KOPT-K1 (cell line): ENCODE data around the gene ABCA7.

Source experiments
- H3K27ac ChIP-seq: fragments of 200-600 bp; sonication (generic); 2 replicates; pipeline ENCODE4 v1.5.1; 2016; ENCODE audit warnings: antibody characterized with exemption, mild to moderate bottlenecking, low read depth, low read length; ENCODE audit not compliant: poor library complexity, severe bottlenecking
- H3K36me3 ChIP-seq: fragments of 200-600 bp; sonication (generic); 2 replicates; pipeline ENCODE4 v1.5.1; 2017; ENCODE audit warnings: antibody characterized with exemption, mild to moderate bottlenecking, low read length, moderate library complexity; ENCODE audit not compliant: insufficient read depth
- H3K9me3 ChIP-seq: fragments of 200-600 bp; sonication (generic); 2 replicates; pipeline ENCODE4 v1.5.1; 2017; ENCODE audit warnings: antibody characterized with exemption, low read length, mild to moderate bottlenecking; ENCODE audit not compliant: insufficient read depth, poor library complexity, severe bottlenecking

ABCA7 gene

DNA sequence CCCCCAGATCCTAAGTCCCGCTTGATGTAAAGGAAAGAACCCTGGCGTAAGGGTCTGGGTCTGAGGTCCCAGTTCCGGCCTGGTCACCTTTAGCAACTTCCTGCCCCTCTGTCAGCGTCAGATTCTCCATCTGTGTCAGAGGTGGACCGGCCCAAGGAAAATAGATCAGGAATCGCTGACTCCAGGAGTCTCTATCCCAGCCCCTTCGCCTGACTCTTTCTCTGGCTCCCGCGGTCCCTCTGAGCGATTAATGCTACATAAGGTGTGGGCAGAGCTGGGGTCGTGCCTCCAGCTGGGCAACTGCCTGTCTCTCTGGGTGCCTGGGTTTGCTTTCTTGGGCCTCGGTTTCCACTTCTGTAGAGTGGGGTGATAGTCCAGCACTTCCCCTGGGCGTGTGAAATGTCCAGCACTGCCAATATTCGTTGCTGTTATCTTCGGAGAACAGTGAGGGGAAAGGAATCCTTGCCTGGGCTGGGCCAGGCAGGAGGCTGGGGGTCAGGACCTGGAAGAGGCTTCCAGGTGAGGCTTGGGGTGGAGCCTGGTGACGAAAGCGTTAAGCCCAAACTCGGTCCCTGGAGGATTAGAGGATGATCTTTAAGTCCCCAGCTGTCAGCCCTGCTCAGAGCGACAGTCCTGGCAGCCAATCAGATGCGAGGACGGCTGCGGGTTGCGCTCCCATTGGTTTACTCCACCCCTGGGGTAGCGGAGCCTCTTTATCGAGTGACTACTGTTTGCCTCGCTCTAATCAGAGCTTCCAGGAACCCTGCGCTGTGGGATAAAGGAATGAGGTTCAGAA, 767 bp downstream of the ABCA7 start:
- Histone ChIP-seq H3K36me3 (no peaks in the 10 kb centered on the region; the same call in 1 of the 2 replicates), H3K27ac (peak overlapping the region; percentile 53), H3K9me3 (no peaks in the 10 kb centered on the region)

DNA sequence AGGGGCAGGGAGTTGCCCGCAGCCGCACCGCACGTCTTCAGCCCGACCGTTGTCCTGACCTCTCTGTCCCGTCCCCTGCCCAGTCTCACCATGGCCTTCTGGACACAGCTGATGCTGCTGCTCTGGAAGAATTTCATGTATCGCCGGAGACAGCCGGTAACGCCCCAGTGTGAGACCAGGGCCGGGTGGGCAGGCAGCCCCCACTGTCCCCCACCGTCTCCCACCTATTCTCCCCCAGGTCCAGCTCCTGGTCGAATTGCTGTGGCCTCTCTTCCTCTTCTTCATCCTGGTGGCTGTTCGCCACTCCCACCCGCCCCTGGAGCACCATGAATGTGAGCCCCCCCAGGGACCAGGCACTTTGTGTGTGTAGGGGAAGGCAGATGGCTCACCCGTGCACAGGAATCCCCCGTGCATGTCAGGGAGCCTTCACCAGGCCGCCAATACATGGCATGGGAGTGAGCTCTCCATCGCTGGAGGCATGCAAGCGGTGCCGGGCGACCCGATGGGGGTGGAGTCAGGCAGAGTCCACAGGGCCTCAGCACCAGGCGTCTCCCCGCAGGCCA, 1.4 kb downstream of the ABCA7 start:
- no peak overlapping the region for H3K27ac ChIP-seq
- no peaks in the 10 kb centered on the region for H3K9me3 ChIP-seq
- no peaks in the 10 kb centered on the region; the same call in 1 of the 2 replicates for H3K36me3 ChIP-seq

DNA sequence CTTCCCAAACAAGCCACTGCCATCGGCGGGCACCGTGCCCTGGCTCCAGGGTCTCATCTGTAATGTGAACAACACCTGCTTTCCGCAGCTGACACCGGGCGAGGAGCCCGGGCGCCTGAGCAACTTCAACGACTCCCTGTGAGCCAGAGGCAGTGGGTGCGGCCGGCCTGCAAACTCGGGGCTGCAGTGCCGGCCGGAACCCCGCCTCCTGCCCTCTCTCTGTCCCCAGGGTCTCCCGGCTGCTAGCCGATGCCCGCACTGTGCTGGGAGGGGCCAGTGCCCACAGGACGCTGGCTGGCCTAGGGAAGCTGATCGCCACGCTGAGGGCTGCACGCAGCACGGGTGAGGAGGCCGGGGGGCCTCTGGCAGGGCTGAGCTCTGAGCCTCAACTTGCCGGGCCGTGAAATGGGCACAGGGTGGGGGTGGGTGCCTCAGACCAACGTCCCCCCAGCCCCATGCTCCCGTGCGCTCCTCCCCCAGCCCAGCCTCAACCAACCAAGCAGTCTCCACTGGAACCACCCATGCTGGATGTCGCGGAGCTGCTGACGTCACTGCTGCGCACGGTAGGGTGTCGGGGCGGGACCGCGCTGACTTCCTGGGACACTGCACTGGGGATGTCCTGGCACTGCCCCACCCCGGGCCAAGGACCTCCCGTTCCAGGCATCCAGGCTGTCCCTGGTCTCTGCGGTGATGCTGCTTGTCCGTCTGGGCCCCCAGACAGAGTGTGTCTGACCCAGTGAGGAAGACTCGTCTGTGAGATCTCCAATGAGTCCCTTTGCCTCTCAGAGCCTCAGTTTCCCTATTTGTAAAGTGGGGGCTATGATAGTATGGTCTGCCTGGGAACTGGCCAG, 2.2 kb downstream of the ABCA7 start:
- no peaks in the 10 kb centered on the region; the same call in 1 of the 2 replicates for H3K36me3 ChIP-seq
- H3K9me3 ChIP-seq = no peaks in the 10 kb centered on the region
- H3K27ac ChIP-seq = no peak overlapping the region

DNA sequence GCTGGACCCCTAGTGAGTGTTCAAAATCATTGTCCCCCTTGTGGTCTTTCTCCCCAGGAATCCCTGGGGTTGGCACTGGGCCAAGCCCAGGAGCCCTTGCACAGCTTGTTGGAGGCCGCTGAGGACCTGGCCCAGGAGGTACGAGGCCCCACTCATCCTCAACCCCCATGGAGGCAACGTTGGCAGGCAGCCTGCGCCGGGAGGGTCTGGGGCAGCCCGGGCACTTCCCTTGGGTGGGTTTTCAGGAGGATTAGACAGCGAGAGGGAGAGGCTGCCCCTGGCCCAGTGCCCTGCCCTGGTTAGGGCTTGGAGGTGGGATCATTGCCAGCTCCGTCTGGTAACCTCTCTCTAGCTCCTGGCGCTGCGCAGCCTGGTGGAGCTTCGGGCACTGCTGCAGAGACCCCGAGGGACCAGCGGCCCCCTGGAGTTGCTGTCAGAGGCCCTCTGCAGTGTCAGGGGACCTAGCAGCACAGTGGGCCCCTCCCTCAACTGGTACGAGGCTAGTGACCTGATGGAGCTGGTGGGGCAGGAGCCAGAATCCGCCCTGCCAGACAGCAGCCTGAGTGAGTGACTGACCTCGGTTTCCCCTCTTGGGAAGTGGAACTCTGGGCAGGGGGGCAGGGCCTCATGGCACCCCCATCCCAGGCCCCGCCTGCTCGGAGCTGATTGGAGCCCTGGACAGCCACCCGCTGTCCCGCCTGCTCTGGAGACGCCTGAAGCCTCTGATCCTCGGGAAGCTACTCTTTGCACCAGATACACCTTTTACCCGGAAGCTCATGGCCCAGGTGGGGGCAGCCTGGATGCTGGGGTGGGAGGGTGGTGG, 3.0 kb downstream of the ABCA7 start:
- Histone ChIP-seq H3K27ac (no peak overlapping the region), H3K9me3 (no peaks in the 10 kb centered on the region), H3K36me3 (no peaks in the 10 kb centered on the region; the same call in 1 of the 2 replicates)

DNA sequence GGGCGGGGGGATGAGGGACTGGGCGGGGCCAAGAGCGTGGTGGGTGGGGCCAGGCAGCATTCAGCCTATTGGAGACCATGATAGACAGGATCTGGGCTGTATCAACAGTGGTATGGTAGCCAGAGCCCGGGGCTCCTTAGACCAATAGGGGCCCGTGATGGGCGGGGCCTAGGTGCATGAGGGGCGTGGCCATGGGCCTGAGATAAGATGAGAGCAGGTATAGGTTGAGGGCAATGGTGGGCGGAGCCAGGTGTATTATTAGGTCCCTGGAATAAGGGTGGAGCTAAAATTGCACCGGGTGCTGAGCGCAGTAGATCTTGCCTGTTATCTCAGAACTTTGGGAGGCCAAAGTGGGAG, 5.3 kb downstream of the ABCA7 start:
- no peaks in the 10 kb centered on the region; the same call in 1 of the 2 replicates for H3K36me3 ChIP-seq
- no peak overlapping the region for H3K27ac ChIP-seq

DNA sequence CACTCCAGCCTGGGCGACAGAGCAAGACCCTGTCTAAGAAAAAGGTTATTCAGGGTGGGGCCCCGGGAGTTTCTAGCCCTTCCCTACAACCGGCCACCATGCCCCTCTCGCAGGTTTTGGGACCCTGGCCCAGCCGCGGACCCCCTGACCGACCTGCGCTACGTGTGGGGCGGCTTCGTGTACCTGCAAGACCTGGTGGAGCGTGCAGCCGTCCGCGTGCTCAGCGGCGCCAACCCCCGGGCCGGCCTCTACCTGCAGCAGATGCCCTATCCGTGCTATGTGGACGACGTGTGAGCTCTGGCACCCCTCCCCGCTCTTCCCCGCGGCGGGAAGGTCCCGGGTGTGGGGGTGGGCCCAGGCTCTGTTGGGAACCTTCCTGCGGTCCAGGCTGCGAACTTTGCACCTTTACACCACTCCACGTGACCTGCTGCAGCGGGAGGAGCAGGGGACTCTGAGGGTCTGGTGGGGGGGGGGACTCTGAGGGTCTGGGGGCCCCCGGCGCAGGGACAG, 6.3 kb downstream of the ABCA7 start:
- H3K27ac ChIP-seq = no peak overlapping the region
- H3K9me3 ChIP-seq = no peaks in the 10 kb centered on the region
- H3K36me3 ChIP-seq = no peaks in the 10 kb centered on the region; the same call in 1 of the 2 replicates

More for the DNA sequence above, 5.3 kb downstream of the ABCA7 start:
- H3K9me3 ChIP-seq = no peaks in the 10 kb centered on the region

DNA sequence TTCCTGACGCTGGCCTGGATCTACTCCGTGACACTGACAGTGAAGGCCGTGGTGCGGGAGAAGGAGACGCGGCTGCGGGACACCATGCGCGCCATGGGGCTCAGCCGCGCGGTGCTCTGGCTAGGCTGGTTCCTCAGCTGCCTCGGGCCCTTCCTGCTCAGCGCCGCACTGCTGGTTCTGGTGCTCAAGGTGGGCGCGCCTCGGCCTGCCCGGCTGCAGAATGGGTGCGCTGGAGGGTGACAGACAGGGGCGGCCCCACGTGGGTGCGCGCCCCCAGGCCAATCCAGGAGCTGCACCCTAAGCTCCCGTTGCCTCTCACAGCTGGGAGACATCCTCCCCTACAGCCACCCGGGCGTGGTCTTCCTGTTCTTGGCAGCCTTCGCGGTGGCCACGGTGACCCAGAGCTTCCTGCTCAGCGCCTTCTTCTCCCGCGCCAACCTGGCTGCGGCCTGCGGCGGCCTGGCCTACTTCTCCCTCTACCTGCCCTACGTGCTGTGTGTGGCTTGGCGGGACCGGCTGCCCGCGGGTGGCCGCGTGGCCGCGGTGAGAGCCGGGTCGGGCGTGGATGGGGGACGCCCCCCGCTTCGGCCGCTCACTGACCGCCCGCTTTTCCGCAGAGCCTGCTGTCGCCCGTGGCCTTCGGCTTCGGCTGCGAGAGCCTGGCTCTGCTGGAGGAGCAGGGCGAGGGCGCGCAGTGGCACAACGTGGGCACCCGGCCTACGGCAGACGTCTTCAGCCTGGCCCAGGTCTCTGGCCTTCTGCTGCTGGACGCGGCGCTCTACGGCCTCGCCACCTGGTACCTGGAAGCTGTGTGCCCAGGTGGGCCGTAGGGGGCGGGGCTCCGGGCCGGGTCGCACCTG, 7.2 kb downstream of the ABCA7 start:
- Histone ChIP-seq H3K9me3 (no peaks in the 10 kb centered on the region), H3K36me3 (no peaks in the 10 kb centered on the region; the same call in 1 of the 2 replicates), H3K27ac (no peak overlapping the region)

DNA sequence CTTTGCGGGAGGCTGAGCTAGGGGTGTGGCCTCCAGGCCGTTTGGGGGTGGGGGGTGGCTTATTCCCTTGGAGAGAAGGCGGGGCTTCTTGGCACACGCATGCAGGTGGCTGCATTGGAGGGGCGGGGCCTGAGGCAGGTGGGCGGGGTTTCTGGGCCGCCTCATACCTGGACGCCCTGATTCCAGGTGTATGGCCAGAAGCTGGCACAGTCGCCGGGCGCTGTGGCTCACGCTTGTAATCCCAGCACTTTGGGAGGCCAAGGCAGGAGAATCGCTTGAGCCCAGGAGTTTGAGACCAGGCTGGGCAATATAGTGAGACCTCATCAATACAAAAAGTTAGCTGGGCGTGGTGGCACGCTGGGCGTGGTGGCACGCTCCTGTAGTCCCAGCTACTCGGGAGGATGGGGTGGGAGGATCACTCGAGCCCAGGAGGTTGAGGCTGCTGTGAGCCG, 7.8 kb downstream of the ABCA7 start:
- Histone ChIP-seq H3K27ac (no peak overlapping the region), H3K36me3 (no peaks in the 10 kb centered on the region; the same call in 1 of the 2 replicates), H3K9me3 (no peaks in the 10 kb centered on the region)

DNA sequence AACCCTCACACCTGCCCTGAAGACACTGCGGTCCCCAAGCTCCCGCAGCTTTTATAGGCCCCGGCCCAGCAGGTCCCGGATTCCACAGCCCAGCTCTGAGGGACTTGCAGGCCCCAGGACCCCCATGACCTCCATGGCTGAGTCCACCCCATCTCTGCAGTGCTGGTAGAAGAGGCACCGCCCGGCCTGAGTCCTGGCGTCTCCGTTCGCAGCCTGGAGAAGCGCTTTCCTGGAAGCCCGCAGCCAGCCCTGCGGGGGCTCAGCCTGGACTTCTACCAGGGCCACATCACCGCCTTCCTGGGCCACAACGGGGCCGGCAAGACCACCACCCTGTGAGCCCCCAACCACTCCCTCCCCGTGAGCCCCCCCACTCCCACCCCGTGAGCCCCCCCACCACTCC, 9.2 kb downstream of the ABCA7 start:
- H3K9me3 ChIP-seq = no peaks in the 10 kb centered on the region
- no peak overlapping the region for H3K27ac ChIP-seq
- no peaks in the 10 kb centered on the region; the same call in 1 of the 2 replicates for H3K36me3 ChIP-seq

DNA sequence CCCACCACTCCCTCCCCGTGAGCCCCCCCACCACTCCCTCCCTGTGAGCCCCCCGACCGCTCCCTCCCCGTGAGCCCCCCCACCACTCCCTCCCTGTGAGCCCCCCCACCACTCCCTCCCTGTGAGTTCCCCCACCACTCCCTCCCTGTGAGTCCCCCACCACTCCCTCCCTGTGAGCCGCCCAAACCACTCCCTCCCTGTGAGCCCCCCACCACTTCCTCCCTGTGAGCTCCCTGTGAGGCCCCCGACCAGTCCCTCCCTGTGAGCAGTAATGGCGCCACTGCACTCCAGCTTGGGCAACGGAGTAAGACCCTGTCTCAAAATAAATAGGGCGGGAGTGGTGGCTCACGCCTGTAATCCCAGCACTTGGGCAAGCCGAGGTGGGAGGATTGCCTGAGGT, 9.9 kb downstream of the ABCA7 start:
- H3K36me3 ChIP-seq = no peaks in the 10 kb centered on the region
- H3K27ac ChIP-seq = no peak overlapping the region
- no peaks in the 10 kb centered on the region for H3K9me3 ChIP-seq

DNA sequence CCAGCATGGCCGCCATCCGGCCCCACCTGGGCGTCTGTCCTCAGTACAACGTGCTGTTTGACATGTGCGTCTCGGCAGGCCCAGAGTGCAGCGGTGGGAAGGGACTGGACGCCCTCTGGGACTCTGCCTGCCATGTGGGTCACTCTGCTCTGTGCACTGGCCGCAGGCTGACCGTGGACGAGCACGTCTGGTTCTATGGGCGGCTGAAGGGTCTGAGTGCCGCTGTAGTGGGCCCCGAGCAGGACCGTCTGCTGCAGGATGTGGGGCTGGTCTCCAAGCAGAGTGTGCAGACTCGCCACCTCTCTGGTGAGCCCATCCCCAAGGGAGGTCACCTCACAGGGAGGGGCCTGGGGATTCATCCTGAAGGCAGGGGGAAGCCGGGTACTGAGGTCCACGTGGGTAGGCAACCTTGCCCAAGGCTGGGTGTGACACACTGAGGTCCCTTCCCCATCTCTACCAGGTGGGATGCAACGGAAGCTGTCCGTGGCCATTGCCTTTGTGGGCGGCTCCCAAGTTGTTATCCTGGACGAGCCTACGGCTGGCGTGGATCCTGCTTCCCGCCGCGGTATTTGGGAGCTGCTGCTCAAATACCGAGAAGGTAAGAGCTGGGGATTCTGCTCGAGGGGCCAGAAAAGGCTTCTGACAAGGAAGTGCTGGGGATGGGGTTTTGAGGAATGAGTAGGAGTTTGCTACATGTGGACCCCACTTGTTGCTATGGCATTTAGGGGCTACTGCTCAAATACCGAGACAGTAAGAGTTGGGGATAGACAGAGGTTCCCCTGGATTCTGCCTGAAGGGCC, 11.3 kb downstream of the ABCA7 start:
- 0 out of 2 replicates have a peak, but pooled peaks cover under 1% of the 10 kb centered on the region for H3K36me3 ChIP-seq
- peak overlapping the region; percentile 57 for H3K27ac ChIP-seq
- no peaks in the 10 kb centered on the region for H3K9me3 ChIP-seq

DNA sequence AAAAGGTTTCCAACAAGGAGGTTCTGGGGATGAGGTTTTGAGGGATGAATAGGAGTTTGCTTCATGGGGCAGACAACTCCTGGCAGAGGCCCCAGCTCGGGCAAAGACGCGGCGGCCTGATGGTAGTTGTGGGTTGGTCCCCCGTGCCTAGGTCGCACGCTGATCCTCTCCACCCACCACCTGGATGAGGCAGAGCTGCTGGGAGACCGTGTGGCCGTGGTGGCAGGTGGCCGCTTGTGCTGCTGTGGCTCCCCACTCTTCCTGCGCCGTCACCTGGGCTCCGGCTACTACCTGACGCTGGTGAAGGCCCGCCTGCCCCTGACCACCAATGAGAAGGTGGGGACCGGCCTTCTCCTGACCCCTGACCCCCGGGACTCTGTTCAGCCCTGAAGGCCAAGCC, 11.9 kb downstream of the ABCA7 start:
- Histone ChIP-seq H3K27ac (peak overlapping the region; percentile 57), H3K9me3 (no peaks in the 10 kb centered on the region), H3K36me3 (peaks cover 4% of the 10 kb centered on the region; the same call in 1 of the 2 replicates)
